ENCODE measurements around the gene PADI3. TPM values are rescaled to one million over a fixed set of nuclear protein-coding genes. Genes with fewer than 3 reads are reported as not detected.

Gene PADI3
- polyA plus RNA-seq, 1 of the 3 experiments (the other 2 are of a cell fraction) = 0.30 TPM

DNA sequence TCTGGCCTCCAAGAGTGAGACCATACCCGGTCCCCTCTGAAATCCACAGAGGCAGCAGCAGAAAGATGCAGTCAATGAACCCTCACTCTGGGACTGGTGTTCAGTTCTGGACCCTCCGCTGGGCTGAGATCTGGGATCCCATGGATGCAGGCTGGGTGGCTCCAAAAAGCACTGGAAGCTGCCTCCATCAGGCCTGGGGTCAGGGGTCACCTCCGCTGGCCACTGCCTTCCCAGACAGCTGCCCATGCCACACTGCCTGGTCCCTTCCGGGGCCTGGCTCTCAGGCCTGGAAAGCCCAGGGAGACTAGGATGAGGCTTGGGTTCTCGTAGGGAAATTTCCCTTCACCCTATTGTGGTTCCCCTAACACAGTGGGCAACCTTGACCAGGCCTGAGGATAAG lies 37.7 kb downstream of the PADI3 start:
- POLR2A ChIA-PET = no interaction called here
- TF ChIP-seq TAF1 (IDR thresholded peaks at IDR 0.05; ENCODE audit: borderline replicate concordance, low read depth, low read length) (no peak), NRF1 (IDR thresholded peaks at IDR 0.05; ENCODE audit: low read depth, low read length) (no peak), JUND (IDR thresholded peaks at IDR 0.05) (no peak), YY1 (IDR thresholded peaks at IDR 0.05; ENCODE audit: low read depth) (no peak), RXRA (IDR thresholded peaks at IDR 0.05; ENCODE audit: borderline replicate concordance, low read depth) (no peak), FOXM1 (IDR thresholded peaks at IDR 0.05; ENCODE audit: low read depth) (no peak), EP300 (IDR thresholded peaks at IDR 0.05; ENCODE audit: borderline replicate concordance in 1 of 2, low read depth in 1 of 2, low read length in 1 of 2) (no peak), CHD2 (IDR thresholded peaks at IDR 0.05; ENCODE audit: low read length, partially characterized antibody) (no peak), SMC3 (IDR thresholded peaks at IDR 0.05; ENCODE audit: low read depth, low read length) (no peak), FOSL2 (IDR thresholded peaks at IDR 0.05; ENCODE audit: borderline replicate concordance, low read depth) (no peak), RFX5 (IDR thresholded peaks at IDR 0.05; ENCODE audit: low read length) (no peak), RCOR1 (IDR thresholded peaks at IDR 0.05; ENCODE audit: low read length) (no peak), POLR2AphosphoS5 (IDR thresholded peaks at IDR 0.05; ENCODE audit: low read depth, low read length) (no peak), GABPA (IDR thresholded peaks at IDR 0.05; ENCODE audit: low read depth) (no peak), NFIC (IDR thresholded peaks at IDR 0.05; ENCODE audit: borderline replicate concordance) (no peak), GATA2 (CRISPR knock-in tag; IDR thresholded peaks at IDR 0.05) (no peak)
- TF ChIP-seq, protein P1, sequence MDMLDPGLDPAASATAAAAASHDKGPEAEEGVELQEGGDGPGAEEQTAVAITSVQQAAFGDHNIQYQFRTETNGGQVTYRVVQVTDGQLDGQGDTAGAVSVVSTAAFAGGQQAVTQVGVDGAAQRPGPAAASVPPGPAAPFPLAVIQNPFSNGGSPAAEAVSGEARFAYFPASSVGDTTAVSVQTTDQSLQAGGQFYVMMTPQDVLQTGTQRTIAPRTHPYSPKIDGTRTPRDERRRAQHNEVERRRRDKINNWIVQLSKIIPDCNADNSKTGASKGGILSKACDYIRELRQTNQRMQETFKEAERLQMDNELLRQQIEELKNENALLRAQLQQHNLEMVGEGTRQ (IDR thresholded peaks at IDR 0.05; ENCODE audit: borderline replicate concordance, low read depth, low read length) = no peak
- TF ChIP-seq, protein P2, sequence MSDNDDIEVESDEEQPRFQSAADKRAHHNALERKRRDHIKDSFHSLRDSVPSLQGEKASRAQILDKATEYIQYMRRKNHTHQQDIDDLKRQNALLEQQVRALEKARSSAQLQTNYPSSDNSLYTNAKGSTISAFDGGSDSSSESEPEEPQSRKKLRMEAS (IDR thresholded peaks at IDR 0.05; ENCODE audit: low read depth) = no peak

DNA sequence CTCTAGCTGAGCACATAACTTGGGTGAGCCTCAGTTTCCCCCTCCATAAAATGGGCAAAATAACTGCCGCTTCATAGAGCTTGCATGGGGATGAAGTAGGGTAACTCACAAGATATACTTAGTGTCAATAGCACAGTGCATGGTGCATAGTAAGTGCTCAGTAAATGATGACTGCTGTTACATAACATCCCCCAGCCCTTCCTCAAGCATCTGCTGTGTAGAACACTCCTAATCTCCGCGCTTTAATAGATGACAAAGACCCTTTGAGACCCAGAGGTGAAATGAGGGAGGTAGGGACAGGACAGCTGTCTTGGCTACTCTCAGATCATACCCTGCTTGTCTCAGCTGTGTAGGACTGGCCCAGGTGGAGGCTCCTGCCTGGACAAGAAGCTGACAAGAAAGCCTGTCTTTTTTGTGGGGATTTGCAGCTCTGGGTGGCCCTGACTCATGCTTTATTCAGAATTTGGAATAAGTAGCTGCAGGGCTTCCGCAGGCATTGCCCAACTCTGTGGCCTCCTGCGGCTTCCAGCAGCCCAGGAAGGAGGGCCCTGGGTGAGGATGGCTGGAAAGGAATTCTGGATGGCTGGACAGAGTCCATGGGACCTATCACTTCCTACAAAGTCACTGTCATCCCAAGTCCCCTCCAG lies 38.4 kb downstream of the PADI3 start:
- CTCF ChIA-PET = no interaction called here
- Histone ChIP-seq H3K4me2 (no peak overlapping the region), H3K9me2 (no peaks in the 10 kb centered on the region), H4K20me1 (ENCODE audit: insufficient read depth) (no peaks in the 10 kb centered on the region), H3K4me1 (ENCODE audit: control insufficient read depth in 1 of 2, insufficient read depth in 2 of 2, low read depth in 1 of 2, low read length in 1 of 2) (no peaks in the 10 kb centered on the region), H3K27ac (ENCODE audit: low read depth in 2 of 2, low read length in 1 of 2) (no peak overlapping the region), H3K9ac (no peak overlapping the region), H2AFZ (ENCODE audit: low read depth) (no peak overlapping the region), H3K79me2 (ENCODE audit: insufficient read depth) (no peaks in the 10 kb centered on the region), H3K36me3 (replicated peaks in 1 of 2; ENCODE audit: control insufficient read depth in 1 of 2, insufficient read depth in 2 of 2, low read length in 1 of 2) (no peaks in the 10 kb centered on the region), H3F3A (replicated peaks; ENCODE audit: insufficient read depth) (no peaks in the 10 kb centered on the region), H3K27me3 (ENCODE audit: insufficient read depth) (peaks cover 11% of the 10 kb centered on the region; the same call in 1 of the 2 replicates), H3K9me3 (no peaks in the 10 kb centered on the region), H3K4me3 (ENCODE audit: low read depth in 2 of 2, low read length in 1 of 2) (no peak overlapping the region)
- POLR2A ChIA-PET = no interaction called here
- no peak for DNase-seq
- 79% methylated on average over 4 of the region's 5 CpGs for WGBS (ENCODE audit: low lambda C conversion rate)
- TF ChIP-seq, protein P3, sequence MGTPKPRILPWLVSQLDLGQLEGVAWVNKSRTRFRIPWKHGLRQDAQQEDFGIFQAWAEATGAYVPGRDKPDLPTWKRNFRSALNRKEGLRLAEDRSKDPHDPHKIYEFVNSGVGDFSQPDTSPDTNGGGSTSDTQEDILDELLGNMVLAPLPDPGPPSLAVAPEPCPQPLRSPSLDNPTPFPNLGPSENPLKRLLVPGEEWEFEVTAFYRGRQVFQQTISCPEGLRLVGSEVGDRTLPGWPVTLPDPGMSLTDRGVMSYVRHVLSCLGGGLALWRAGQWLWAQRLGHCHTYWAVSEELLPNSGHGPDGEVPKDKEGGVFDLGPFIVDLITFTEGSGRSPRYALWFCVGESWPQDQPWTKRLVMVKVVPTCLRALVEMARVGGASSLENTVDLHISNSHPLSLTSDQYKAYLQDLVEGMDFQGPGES (IDR thresholded peaks at IDR 0.05; ENCODE audit: low read depth, low read length) = no peak
- TF ChIP-seq RXRA (IDR thresholded peaks at IDR 0.05; ENCODE audit: borderline replicate concordance, low read depth) (no peak), NFIC (IDR thresholded peaks at IDR 0.05; ENCODE audit: borderline replicate concordance) (peak; percentile 47; the same call in 1 of the 2 replicates), MEF2A (IDR thresholded peaks at IDR 0.05; ENCODE audit: borderline replicate concordance, low read depth) (no peak), FOSL2 (IDR thresholded peaks at IDR 0.05; ENCODE audit: borderline replicate concordance, low read depth) (peak; percentile 21; the same call in 1 of the 2 replicates), TCF12 (IDR thresholded peaks at IDR 0.05) (peak; percentile 31; the same call in 1 of the 2 replicates), JUND (IDR thresholded peaks at IDR 0.05) (0 out of 2 replicates have a peak, but pooled peaks have one; percentile 11), TEAD4 (IDR thresholded peaks at IDR 0.05; ENCODE audit: borderline replicate concordance, insufficient read depth) (no peak)
- TF ChIP-seq, protein P4, sequence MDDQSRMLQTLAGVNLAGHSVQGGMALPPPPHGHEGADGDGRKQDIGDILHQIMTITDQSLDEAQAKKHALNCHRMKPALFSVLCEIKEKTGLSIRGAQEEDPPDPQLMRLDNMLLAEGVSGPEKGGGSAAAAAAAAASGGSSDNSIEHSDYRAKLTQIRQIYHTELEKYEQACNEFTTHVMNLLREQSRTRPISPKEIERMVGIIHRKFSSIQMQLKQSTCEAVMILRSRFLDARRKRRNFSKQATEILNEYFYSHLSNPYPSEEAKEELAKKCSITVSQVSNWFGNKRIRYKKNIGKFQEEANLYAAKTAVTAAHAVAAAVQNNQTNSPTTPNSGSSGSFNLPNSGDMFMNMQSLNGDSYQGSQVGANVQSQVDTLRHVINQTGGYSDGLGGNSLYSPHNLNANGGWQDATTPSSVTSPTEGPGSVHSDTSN (IDR thresholded peaks at IDR 0.05) = peak; percentile 5; the same call in 1 of the 2 replicates

More for the DNA sequence above, 37.7 kb downstream of the PADI3 start:
- no peaks in the 10 kb centered on the region for H3K79me2 ChIP-seq (ENCODE audit: insufficient read depth)
- no peak overlapping the region for H2AFZ ChIP-seq (ENCODE audit: low read depth)
- 88% methylated on average over 2 of the region's 5 CpGs for WGBS (ENCODE audit: low lambda C conversion rate)
- H3K4me3 ChIP-seq (ENCODE audit: low read depth in 2 of 2, low read length in 1 of 2) = no peak overlapping the region
- H3K27ac ChIP-seq (ENCODE audit: low read depth in 2 of 2, low read length in 1 of 2) = no peak overlapping the region
- peaks cover 11% of the 10 kb centered on the region; the same call in 1 of the 2 replicates for H3K27me3 ChIP-seq (ENCODE audit: insufficient read depth)
- no peaks in the 10 kb centered on the region for H3K36me3 ChIP-seq (replicated peaks in 1 of 2; ENCODE audit: control insufficient read depth in 1 of 2, insufficient read depth in 2 of 2, low read length in 1 of 2)
- no peaks in the 10 kb centered on the region for H3F3A ChIP-seq (replicated peaks; ENCODE audit: insufficient read depth)
- H3K4me2 ChIP-seq = no peak overlapping the region
- no peak overlapping the region for H3K9ac ChIP-seq
- DNase-seq = no peak
- H3K4me1 ChIP-seq (ENCODE audit: control insufficient read depth in 1 of 2, insufficient read depth in 2 of 2, low read depth in 1 of 2, low read length in 1 of 2) = no peaks in the 10 kb centered on the region
- CTCF ChIA-PET = no interaction called here
- no peaks in the 10 kb centered on the region for H4K20me1 ChIP-seq (ENCODE audit: insufficient read depth)
- H3K9me2 ChIP-seq = no peaks in the 10 kb centered on the region
- H3K9me3 ChIP-seq = no peaks in the 10 kb centered on the region
